ENCODE results near the gene CADM1.
"Not testable (repeated sequence)": the region's sequence is repeated elsewhere in the genome, so short reads cannot be mapped to it uniquely, and the experiment has no call there.

CADM1 gene

DNA sequence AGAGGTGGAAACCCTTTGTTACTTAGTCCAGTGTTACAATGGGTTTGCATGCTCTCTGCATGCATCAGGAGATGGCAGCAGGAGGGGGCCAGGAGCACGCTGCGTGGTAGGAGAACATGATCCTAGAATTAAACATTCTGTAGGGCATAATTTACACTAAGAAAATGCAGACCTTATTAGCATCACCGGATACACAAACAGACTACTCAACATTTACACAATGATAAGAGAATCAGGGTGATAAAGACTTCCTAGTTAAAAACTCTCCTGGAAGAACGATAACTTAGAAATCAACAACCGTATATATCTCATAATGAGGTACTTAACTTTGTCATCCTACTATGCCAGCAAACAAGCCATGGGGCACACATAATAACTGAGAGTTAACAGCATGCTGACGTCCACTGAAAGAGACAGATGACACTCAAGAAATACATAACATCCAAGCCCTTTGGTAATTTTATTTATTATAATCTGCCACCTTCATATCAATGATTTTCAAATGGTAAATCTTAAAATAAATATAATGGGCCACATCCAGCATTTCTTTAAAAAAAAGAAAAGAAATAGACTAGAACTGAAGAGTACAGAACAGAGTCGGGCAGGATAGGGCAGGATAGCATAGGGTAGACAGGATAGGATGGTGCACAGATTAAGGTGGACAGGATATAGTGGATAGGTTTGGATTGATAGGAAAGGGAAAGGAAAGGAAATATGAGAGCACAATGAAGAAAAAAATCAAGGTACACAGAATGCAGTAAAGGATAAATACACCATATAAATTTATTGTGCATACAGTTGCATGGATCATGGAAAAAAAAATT is 27.5 kb downstream of the CADM1 start:
- DNase-seq (ENCODE audit: low spot score), result no peak

DNA sequence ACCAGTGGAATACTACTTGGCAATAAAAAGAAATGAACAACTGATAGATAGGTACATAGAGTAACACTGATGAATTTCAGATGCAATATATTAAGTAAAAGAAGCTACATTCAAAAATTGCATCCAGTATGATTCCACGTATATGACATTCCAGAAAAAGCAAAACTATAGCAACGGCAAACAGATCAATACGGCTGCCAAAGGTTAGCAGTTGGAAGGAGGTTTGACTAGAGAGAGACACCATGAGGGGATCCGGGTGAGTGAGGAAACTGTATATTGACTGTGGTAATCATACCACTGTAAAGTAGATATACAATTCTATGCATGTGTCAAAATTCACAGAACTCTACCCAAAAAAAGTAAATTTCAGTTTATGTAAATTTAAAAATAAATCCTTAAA is 28.7 kb downstream of the CADM1 start:
- no peak for DNase-seq (ENCODE audit: low spot score)

DNA sequence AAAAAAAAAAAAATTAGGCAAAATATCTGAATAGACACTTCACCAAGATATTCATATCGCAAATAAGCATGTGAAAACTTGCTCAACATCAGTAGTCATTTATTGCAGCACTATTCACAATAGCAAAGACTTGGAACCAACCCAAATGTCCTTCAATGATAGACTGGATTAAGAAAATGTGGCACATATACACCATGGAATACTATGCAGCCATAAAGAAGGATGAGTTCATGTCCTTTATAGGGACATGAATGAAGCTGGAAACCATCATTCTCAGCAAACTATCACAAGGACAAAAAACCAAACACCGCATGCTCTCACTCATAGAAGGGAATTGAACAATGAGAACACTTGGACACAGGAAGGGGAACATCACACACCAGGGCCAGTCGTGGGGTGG is 29.9 kb downstream of the CADM1 start:
- not testable (repeated sequence) for DNase-seq (ENCODE audit: low spot score)

DNA sequence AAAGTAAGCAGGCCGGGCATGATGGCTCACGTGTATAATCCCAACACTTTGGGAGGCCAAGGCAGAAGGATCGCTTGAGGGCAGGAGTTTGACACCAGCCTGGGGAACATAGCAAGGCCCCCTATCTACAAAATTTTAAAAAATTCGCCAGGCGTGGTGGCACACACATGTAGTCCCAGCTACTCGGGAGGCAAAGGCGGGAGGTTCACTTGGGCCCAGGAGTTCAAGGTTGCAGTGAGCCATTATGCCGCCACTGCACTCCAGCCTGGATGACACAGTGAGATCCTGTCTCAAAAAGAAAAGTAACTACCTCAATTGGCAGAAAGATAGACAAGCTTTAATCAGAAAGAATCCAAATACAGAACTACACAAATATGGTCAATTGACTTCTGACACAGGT is 31.0 kb downstream of the CADM1 start:
- no peak for DNase-seq (ENCODE audit: low spot score)

DNA sequence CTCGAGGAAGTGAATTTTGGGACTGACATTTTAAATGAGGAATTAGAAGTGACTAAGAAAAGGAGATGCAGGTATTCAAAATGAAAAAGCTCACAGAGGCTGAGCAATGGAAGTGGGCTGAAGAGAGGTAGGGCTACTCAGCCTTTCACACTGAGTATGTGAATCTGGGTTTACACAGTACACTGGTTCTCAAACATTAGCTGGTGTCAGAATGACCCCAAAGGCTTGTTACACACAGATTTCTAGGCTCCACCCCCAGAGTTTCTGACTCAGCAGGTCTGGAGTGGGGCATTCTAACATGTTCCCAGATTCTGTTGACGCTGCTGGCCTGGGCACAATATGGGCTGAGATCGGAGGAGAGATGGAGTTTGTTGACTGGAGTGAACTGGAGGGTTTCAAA is 32.8 kb downstream of the CADM1 start:
- DNase-seq (ENCODE audit: low spot score), result peak; percentile 5

DNA sequence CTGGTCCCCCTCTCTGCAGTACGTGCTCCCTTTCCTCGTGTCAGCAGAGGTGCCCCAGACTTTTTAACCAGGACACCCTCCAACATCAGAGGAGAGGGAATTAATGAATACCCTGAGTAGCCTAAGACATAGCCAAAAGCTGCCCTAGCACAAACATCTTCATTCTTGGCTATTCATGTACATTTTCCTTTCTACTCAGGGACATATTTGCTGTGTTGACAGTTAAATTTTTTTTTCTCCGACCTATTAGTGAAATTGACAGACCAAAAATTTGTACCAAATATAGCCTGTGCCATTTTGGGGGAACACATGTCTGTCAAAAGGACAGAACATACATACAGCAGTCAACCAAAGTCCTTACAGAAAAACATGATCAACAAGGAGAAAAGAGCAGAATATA is 33.3 kb downstream of the CADM1 start:
- DNase-seq (ENCODE audit: low spot score), result no peak

DNA sequence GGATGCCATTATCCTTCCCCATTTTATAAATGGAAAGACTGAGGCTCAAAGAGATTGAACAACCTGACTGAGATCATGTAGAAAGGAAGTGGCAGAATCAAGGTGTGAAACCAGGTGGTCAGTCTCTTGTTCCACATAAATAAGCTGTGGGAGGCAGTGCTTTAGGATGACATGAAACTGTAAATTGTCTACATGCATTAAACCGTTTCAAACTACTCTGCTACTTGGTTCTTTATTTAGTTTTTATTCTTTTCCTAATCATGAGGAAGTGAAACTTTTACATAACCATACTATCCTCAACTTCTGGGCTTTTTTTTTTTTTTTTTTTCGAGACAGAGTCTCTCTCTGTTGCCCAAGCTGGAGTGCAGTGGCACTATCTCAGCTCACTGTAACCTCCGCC is 34.9 kb downstream of the CADM1 start:
- no peak for DNase-seq (ENCODE audit: low spot score)

DNA sequence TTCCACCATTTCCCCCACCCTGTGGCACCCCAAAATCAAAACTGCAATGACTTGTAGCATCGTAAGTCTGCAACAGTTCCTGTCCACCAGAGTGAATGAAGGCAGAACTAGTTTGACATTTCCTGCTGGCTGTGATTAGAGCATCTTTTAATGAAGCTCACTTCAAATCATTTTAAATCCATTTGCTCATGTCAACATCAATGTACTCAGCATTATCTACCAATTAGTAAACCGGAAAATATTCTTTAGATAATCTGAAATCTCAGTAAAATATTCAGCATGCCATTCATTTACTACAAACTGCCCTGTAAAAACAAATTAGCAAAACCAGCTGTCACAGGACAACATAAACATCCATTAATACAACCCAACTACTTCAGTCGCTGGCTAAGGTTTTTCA is 38.1 kb downstream of the CADM1 start:
- no peak for DNase-seq (ENCODE audit: low spot score)

DNA sequence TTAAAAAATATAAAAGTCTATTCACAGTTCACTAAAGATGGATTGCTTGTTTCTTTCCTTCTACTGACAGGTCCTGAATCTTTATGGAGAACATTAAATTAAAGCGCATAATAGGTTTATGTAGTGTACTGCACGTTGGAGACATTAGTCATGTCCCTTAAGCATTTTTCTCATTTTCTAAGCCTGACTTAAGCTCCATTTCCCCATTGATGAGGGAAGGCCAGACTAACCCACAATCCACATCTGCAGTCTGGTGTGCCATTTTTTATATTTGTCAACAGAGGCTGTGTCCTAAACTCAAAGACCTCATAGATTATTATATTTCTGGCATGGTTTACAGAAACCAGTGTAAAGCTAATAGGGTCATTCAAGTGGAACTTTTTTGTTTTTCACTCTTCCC is 39.9 kb downstream of the CADM1 start:
- DNase-seq (ENCODE audit: low spot score), result no peak

DNA sequence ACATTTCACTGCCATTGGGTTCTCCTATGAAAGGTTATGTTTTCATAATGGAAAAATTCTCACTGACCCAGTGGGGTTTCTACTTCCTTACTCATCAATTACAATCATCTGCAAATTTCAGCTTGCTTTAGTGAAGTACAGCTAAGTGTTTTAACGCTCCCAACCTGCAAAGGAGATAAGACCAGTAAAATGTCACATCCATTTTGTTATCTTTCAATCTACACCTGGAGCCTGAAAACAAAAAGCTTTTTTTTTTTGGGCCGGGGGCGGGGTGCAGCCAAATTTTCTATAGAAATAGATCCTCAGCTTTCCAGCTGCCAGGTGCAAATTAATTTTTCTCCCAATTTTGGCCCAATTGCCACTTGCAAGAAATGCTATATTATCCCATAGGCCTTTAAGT is 40.6 kb downstream of the CADM1 start:
- no peak for DNase-seq (ENCODE audit: low spot score)

DNA sequence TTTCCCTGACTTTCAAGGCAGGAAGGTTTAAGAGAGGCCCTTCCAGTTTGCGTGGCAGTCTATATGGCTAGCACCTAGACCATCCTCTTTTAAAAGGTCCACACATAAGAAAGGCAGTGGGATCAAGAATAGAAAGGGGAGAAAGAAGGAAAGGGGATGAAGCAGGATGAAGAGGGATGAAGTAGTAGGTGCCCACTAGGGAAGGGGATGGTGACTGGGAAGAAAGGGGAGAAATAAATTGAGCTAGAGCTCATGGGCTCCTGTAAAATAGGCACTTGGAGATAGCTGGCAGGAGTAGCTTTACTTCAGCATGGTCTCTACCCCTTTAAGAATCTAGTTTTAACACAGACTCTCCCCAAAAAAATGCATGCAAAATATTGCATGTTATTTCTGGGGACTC is 41.5 kb downstream of the CADM1 start:
- no peak for DNase-seq (ENCODE audit: low spot score)

DNA sequence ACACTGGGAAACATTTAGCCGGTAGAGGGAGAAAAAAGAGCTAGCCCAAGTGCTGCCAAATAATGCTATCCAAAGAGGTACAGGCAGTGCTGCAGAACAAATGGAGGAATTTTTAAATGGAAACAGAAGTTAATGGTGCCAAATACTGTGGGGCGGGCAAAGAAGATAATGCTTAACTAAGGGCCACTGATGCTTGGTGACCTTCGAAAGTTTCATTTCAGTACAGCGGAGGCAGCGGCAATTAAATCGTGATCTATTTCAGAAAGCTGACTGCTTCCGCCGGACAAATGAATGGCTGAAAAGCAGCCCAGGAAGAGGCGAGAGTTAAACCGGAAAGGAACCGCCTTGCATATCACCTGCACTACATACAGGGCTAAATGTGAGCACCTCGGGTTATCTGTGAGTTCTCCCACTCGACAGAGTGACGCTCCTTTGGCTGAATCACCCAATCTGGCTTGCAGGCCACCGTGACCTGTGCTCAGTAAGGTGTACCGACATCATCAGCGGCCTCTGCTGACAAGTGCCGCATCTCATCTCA is 42.1 kb downstream of the CADM1 start:
- peak; percentile 22 for DNase-seq (ENCODE audit: low spot score)

DNA sequence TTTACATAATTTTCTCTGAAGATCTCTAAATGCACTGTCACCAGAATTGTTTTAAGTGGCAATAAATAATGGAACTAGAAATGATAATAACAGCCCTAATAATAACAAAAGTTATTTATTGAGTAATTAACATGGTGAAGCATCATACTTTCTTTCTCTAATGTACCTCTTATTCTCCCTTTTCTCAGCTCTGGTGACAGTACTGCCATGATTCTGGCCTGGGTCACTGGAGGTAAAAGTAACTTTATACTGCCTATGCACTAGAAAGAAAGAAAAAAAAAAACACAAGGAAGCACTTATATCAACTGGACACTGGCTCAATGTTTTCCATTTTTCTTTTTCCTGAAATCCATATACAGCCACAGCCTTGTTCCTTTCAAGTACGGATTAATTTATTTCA is 43.7 kb downstream of the CADM1 start:
- no peak for DNase-seq (ENCODE audit: low spot score)

DNA sequence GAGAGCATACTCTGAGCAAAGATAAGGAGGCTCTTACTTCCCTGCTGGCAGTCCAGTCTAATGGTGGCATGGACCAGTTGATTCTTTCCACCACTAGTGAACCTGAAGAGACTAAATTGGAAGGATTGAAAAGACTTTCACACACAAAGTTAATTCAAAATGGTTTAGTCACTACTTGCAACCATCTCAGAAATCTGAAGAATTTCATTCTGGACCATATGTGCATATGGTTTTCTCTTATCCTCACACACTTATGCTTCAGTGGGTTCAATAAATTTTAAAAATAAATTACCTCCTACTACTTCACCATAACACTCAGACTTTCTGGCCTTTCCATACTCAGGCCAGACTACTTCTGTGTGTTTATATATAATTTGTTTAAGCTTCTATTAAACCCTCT is 44.7 kb downstream of the CADM1 start:
- no peak for DNase-seq (ENCODE audit: low spot score)

DNA sequence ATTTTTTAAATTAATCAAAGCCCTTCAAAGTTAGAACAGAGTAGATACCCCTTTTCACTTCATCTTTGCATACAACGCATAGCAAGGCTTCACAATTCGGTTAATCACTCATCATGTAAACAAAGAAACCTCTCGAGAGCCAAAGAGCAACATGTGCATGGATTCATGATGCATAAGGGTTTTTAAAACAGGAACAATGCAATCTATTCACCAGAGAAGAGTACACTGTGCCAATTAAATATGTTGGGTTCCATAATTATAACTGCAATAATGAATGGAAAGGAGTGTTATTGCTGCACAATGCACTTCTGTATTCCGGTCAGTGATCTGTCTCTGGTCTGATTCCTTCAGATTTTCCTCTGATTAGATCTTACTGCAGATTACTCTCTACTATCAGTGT is 45.3 kb downstream of the CADM1 start:
- DNase-seq (ENCODE audit: low spot score), result peak; percentile 15

DNA sequence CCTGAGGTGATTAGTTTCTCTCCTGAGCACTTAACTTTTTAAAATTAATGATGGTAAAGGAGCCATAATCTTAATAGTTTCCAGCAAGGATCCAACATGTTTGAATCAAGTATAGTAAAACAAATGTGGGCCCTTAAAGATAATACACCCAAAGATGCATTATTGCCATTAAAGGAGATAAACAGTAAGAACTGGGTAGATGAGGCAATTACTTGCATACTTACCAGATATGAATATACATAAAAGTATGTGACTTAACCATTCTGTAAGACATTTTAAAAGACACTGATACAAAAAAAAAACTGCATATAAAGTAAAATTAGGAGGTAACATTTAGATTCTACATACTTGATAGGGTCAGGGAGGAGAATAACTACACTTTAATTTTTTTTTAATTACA is 48.2 kb downstream of the CADM1 start:
- DNase-seq (ENCODE audit: low spot score), result no peak

DNA sequence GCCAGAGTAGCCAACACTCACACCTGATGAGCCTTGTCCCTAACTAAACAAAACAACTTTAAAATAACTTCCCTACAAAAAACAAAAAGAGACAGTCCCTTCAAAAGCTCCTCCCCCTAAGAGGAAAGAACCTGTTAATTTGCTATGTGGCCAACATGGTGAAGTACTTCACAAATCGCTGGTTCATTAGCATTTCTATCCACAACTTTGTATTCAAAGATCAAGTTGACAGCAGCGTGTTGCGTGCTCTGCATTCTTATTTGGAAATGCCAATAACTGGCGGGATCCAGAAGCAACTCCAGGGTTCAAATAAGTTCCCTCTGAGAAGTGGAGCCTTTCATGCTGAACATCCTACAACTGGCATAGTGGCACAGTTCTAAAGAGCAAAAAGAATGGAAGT is 48.6 kb downstream of the CADM1 start:
- peak; percentile 15 for DNase-seq (ENCODE audit: low spot score)

DNA sequence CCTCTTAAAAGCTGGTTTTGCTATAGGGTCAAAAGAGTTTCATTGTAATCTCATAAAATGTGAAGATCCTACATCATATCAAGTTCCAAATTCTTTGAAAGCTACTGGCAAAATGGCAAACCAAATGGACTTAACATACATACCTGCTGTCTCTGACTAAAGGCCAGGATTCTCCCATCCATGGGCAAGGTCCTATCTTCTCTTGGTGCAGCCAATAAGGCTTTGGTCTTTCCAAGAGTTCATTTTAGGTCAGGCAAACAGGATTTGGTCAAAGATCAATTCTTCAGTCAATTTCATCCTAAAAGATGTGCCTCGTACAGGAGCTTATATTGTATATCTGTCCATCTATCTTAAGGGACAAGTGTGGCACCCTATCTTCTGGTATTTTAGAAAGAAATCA is 49.7 kb downstream of the CADM1 start:
- no peak for DNase-seq (ENCODE audit: low spot score)

DNA sequence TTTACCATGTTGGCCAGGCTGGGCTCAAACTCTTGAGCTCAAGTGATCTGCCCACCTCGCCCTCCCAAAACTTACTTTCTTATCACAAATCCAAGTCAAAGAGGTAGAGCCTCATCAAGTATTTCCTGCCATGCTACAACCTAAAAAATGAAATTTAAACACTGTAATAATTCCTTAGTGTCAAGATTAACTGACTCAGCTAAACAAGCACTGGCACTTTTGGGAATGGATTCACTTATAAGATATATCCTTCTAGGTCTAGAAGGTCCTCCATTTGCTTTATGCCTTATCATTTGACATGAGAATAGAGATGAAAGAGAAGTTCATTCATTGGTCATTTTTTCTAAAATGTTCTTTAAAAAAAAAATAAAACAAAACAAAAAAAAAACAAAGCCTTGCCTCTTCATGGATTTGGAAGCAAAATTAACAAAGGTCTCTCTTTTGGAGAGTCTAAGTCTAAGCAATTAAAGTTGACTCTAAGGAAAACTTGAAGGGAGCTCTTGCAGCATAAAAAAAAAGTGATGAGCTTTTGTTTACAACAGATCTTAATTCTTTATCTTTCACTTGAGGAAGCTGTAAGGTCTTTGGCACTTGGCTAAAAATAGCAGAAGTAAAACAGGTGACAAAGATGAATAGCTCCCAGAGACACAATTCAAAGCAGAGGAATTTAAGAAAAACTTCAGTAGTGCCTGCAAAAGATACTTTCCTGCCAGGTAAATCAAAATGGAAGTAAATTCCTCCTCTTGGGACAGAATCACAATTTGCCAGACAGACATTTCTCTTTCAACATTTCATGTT is 50.3 kb downstream of the CADM1 start:
- no peak for DNase-seq (ENCODE audit: low spot score)

DNA sequence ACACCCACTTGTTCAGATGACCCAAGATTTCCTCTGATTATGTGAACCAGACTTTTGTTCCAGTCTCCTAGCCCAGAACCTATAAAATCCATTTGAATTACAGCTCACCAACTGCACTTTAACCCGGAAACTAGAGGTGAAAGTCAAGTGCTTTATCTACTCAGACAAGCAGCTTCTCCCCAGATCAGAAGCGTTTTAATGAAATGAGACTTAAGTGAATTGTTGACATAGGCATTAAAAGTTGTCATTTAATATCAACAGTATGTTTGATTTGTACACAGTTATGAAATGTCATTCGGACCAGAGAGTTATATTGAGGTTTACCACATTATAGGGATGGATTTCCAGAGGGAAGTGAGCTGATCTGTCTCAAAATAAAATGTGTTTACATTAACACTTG is 52.0 kb downstream of the CADM1 start:
- DNase-seq (ENCODE audit: low spot score), result no peak

DNA sequence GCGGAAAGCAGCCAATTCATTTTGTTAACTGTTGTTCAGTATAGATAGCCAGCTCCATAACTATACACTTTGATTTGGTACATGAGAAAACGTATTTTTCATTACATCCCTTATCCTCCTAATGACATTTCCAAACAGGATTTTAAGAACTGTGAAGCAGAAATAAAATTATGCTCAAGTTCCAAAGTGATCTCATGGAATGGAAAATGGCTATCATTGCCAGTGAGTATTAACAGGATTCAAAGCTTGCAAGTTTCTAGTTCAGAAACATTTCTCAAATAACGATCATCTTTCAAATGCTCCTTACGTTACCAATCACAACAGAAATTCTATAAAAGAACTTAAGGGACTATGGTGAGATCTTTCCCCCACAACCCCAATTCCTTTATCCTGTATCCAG is 53.7 kb downstream of the CADM1 start:
- no peak for DNase-seq (ENCODE audit: low spot score)

DNA sequence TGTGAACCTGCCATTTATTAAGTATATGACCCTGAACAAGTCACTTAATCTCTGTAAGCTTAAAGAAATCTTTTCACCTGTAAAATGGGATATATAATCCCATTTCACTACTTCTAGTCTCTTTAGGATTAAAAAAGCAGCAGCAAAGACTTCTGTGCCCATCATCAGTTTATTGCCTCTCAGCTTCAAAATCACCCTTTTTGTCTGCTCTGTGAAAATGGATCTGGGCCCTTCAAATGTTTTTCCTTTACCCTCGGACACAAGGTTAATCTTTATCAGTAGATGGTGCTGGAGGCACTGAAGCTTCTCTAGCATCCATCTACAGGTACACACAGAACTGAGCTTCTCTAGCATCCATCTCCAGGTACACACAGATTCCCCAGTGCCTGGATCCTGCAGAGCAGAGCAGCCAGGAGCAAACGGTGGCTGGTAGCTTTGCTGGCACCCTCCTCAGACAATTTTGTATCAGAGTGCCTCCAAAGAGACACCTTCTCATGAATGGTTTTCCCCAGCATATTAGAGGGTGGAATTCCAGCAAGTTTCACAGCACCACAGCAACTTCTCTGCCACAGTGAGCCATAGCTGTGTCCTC is 56.8 kb downstream of the CADM1 start:
- no peak for DNase-seq (ENCODE audit: low spot score)

DNA sequence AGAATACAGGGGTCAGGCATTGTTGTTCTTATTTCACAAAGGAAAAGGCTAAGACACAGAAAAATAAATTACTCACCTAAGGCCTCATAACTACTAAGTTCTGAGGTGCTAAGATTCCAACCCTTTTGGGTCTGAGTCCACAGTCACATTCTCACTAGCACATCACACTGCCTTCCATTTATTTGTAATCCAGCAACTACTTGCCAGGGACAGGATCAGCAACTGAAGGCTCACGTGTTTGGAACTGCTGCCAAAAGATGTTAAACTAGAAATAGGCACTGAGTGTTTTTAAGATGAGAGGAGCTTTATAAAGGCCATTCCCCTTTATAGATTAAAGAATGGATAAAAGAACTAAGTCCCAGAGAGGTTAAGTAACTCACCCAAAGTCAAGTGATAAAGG is 58.0 kb downstream of the CADM1 start:
- DNase-seq (ENCODE audit: low spot score), result no peak

Data from Ammon's horn (tissue), 1 donor.